ENCODE results near the gene DBX2.

DNA sequence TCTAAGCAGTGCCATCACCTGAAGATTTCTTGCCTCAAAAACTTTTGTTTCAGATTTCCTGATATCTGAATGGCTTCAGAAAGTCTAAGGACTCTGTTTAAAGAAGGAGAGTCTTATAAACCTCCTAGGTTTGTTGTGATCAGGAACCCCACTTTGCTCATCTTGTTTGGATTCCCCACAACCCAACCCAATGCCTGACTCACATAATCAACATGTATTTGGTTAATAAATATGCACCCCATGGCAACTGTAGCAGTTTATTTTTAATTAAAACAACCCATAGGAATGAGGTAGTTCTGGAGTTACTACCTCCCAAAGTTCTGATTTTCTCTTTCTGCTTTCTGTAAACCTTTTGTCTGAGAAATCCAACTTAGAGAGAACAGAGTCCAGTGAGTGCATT lies 51.5 kb downstream of the DBX2 start:
- TF ChIP-seq, protein P1, sequence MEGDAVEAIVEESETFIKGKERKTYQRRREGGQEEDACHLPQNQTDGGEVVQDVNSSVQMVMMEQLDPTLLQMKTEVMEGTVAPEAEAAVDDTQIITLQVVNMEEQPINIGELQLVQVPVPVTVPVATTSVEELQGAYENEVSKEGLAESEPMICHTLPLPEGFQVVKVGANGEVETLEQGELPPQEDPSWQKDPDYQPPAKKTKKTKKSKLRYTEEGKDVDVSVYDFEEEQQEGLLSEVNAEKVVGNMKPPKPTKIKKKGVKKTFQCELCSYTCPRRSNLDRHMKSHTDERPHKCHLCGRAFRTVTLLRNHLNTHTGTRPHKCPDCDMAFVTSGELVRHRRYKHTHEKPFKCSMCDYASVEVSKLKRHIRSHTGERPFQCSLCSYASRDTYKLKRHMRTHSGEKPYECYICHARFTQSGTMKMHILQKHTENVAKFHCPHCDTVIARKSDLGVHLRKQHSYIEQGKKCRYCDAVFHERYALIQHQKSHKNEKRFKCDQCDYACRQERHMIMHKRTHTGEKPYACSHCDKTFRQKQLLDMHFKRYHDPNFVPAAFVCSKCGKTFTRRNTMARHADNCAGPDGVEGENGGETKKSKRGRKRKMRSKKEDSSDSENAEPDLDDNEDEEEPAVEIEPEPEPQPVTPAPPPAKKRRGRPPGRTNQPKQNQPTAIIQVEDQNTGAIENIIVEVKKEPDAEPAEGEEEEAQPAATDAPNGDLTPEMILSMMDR (conservative IDR thresholded peaks at IDR 0.05; ENCODE audit: low read depth, low read length): no peak
- TF ChIP-seq EZH2 (IDR thresholded peaks at IDR 0.05; ENCODE audit: borderline replicate concordance, low read depth, low read length, poor library complexity, severe bottlenecking): no peak
